ENCODE measurements around the gene CBFA2T3. TPM values are rescaled to one million over a fixed set of nuclear protein-coding genes. Genes with fewer than 3 reads are reported as not detected.

The CBFA2T3 gene
- total and polyA plus RNA-seq, 7 experiments from 2014 or later: 0.14 to 25.2 (median 0.38) TPM; not detected in 1

- H3K4me3 ChIP-seq (ENCODE audit: low read length): no peak overlapping the region
- ATAC-seq: no peak
- Mint-ChIP-seq H3K36me3 (no peaks in the 10 kb centered on the region), H3K9me3 (no peaks in the 10 kb centered on the region), H3K4me1 (no peaks in the 10 kb centered on the region), H3K4me3 (no peak overlapping the region), H3K27me3 (peaks cover 3 to 10% (median 7%) of the 10 kb centered on the region in 5 donors), H3K27ac (peak overlapping the region in 1 of 9 donors; percentile 41)
- intact Hi-C loops (cut with micrococcal nuclease): no loop called here
- H3K36me3 ChIP-seq (ENCODE audit: control insufficient read depth in 2 of 3, insufficient read depth in 3 of 3, low read length in 3 of 3): no peaks in the 10 kb centered on the region
- H3K27me3 ChIP-seq (ENCODE audit: control insufficient read depth in 2 of 2, insufficient read depth in 2 of 2, low read length in 2 of 2): no peaks in the 10 kb centered on the region
- H3K9me3 ChIP-seq (ENCODE audit: control insufficient read depth in 2 of 3, low read length in 3 of 3): no peaks in the 10 kb centered on the region
- H3K27ac ChIP-seq (ENCODE audit: low read depth, low read length): no peak overlapping the region
- ChIA-PET POLR2A (no interaction called here), CTCF (no interaction called here)
- no peak for DNase-seq
- H3K4me1 ChIP-seq (ENCODE audit: control insufficient read depth in 2 of 2, insufficient read depth in 2 of 2, low read length in 2 of 2): no peaks in the 10 kb centered on the region
Observed at GRCh38 chr16:88948781-88949490, 28.1 kb downstream of the CBFA2T3 start.

GRCh38 chr16:88945473-88945872 lies 31.5 kb downstream of the CBFA2T3 start:
- ChIA-PET CTCF (interaction anchor here (1.2 kb wide), 1 partner anchor 269 kb away, joined by 4 read pairs; no protein-coding TSS in a partner anchor), POLR2A (no interaction called here)
- peaks cover 0 to 3% of the 10 kb centered on the region in 2 donors for H3K4me1 ChIP-seq (ENCODE audit: control insufficient read depth in 2 of 2, insufficient read depth in 2 of 2, low read length in 2 of 2)
- Mint-ChIP-seq H3K9me3 (no peaks in the 10 kb centered on the region), H3K36me3 (no peaks in the 10 kb centered on the region), H3K4me1 (peaks cover 0 to 4% (median 0%) of the 10 kb centered on the region in 7 donors), H3K27ac (no peak overlapping the region), H3K27me3 (peaks cover 5 to 26% (median 12%) of the 10 kb centered on the region in 5 donors), H3K4me3 (no peak overlapping the region)
- intact Hi-C loops (cut with micrococcal nuclease): no loop called here
- H3K36me3 ChIP-seq (ENCODE audit: control insufficient read depth in 2 of 3, insufficient read depth in 3 of 3, low read length in 3 of 3): no peaks in the 10 kb centered on the region
- no peak overlapping the region for H3K4me3 ChIP-seq (ENCODE audit: low read length)
- ATAC-seq (no peak), DNase-seq (no peak)
- no peak overlapping the region for H3K27ac ChIP-seq (ENCODE audit: low read depth, low read length)
- no peaks in the 10 kb centered on the region for H3K9me3 ChIP-seq (ENCODE audit: control insufficient read depth in 2 of 3, low read length in 3 of 3)
- H3K27me3 ChIP-seq (ENCODE audit: control insufficient read depth in 2 of 2, insufficient read depth in 2 of 2, low read length in 2 of 2): peaks cover 0 to 12% of the 10 kb centered on the region in 2 donors

GRCh38 chr16:88943741-88944140 lies 33.3 kb downstream of the CBFA2T3 start:
- Mint-ChIP-seq H3K4me3 (peak overlapping the region in 1 of 10 donors; percentile 33), H3K4me1 (peaks cover 0 to 18% (median 5%) of the 10 kb centered on the region in 7 donors), H3K9me3 (no peaks in the 10 kb centered on the region), H3K27ac (peak overlapping the region in 1 of 9 donors; percentile 9), H3K36me3 (no peaks in the 10 kb centered on the region), H3K27me3 (peaks cover 14 to 36% (median 19%) of the 10 kb centered on the region in 5 donors)
- intact Hi-C loops (cut with micrococcal nuclease): loop anchor here in 1 of 2 donors (5.0 kb wide), 1 partner anchor 86 kb away; the partner anchor contains the start of genes GALNS and TRAPPC2L
- ChIA-PET POLR2A (interaction anchor here (1.3 kb wide), 1 partner anchor 269 kb away, joined by 3 read pairs; no protein-coding TSS in a partner anchor), CTCF (interaction anchor here (1.1 to 1.7 kb wide), 3 partner anchors 16 to 274 kb away, joined by 4 to 7 read pairs (median 4); partner anchors contain the start of gene ZNF778)
- H3K36me3 ChIP-seq (ENCODE audit: control insufficient read depth in 2 of 3, insufficient read depth in 3 of 3, low read length in 3 of 3): no peaks in the 10 kb centered on the region
- DNase-seq: no peak
- no peak overlapping the region for H3K4me3 ChIP-seq (ENCODE audit: low read length)
- peaks cover 3 to 6% of the 10 kb centered on the region in 2 donors for H3K4me1 ChIP-seq (ENCODE audit: control insufficient read depth in 2 of 2, insufficient read depth in 2 of 2, low read length in 2 of 2)
- H3K27ac ChIP-seq (ENCODE audit: low read depth, low read length): no peak overlapping the region
- peaks cover 0 to 12% of the 10 kb centered on the region in 2 donors for H3K27me3 ChIP-seq (ENCODE audit: control insufficient read depth in 2 of 2, insufficient read depth in 2 of 2, low read length in 2 of 2)
- ATAC-seq: no peak
- H3K9me3 ChIP-seq (ENCODE audit: control insufficient read depth in 2 of 3, low read length in 3 of 3): no peaks in the 10 kb centered on the region

- Mint-ChIP-seq H3K27me3 (peaks cover 15 to 36% (median 19%) of the 10 kb centered on the region in 5 donors), H3K4me1 (peaks cover 0 to 19% (median 5%) of the 10 kb centered on the region in 7 donors), H3K4me3 (peak overlapping the region in 2 of 10 donors; percentile 33 to 84), H3K9me3 (no peaks in the 10 kb centered on the region), H3K27ac (peak overlapping the region in 1 of 9 donors; percentile 9), H3K36me3 (no peaks in the 10 kb centered on the region)
- peaks cover 3 to 6% of the 10 kb centered on the region in 2 donors for H3K4me1 ChIP-seq (ENCODE audit: control insufficient read depth in 2 of 2, insufficient read depth in 2 of 2, low read length in 2 of 2)
- ChIA-PET POLR2A (interaction anchor here (1.3 kb wide), 1 partner anchor 270 kb away, joined by 3 read pairs; no protein-coding TSS in a partner anchor), CTCF (interaction anchor here (0.8 to 2.0 kb wide), 3 partner anchors 15 to 273 kb away, joined by 3 to 8 read pairs (median 4); no protein-coding TSS in a partner anchor)
- H3K4me3 ChIP-seq (ENCODE audit: low read length): no peak overlapping the region
- no peaks in the 10 kb centered on the region for H3K36me3 ChIP-seq (ENCODE audit: control insufficient read depth in 2 of 3, insufficient read depth in 3 of 3, low read length in 3 of 3)
- H3K9me3 ChIP-seq (ENCODE audit: control insufficient read depth in 2 of 3, low read length in 3 of 3): no peaks in the 10 kb centered on the region
- no peak overlapping the region for H3K27ac ChIP-seq (ENCODE audit: low read depth, low read length)
- DNase-seq: no peak
- intact Hi-C loops (cut with micrococcal nuclease): loop anchor here in 1 of 2 donors (5.0 kb wide), 1 partner anchor 86 kb away; the partner anchor contains the start of genes GALNS and TRAPPC2L
- H3K27me3 ChIP-seq (ENCODE audit: control insufficient read depth in 2 of 2, insufficient read depth in 2 of 2, low read length in 2 of 2): peaks cover 0 to 12% of the 10 kb centered on the region in 2 donors
- no peak for ATAC-seq
Observed at GRCh38 chr16:88943131-88943664, 33.8 kb downstream of the CBFA2T3 start.

GRCh38 chr16:88941913-88942909 lies 34.8 kb downstream of the CBFA2T3 start:
- H3K27me3 ChIP-seq (ENCODE audit: control insufficient read depth in 2 of 2, insufficient read depth in 2 of 2, low read length in 2 of 2): peaks cover 0 to 15% of the 10 kb centered on the region in 2 donors
- ChIA-PET CTCF (interaction anchor here (0.7 to 2.0 kb wide), 3 partner anchors 14 to 274 kb away, joined by 3 to 8 read pairs (median 4); no protein-coding TSS in a partner anchor), POLR2A (no interaction called here)
- H3K27ac Mint-ChIP-seq: peak overlapping the region in 2 of 9 donors; percentile 1 to 41
- no peaks in the 10 kb centered on the region for H3K9me3 Mint-ChIP-seq
- peaks cover 17 to 44% (median 25%) of the 10 kb centered on the region in 5 donors for H3K27me3 Mint-ChIP-seq
- no peaks in the 10 kb centered on the region for H3K36me3 ChIP-seq (ENCODE audit: control insufficient read depth in 2 of 3, insufficient read depth in 3 of 3, low read length in 3 of 3)
- H3K4me1 Mint-ChIP-seq: peaks cover 0 to 19% (median 5%) of the 10 kb centered on the region in 7 donors
- DNase-seq (peak; percentile 21 to 67 (median 51)), ATAC-seq (peak; percentile 76)
- H3K27ac ChIP-seq (ENCODE audit: low read depth, low read length): no peak overlapping the region
- no peaks in the 10 kb centered on the region for H3K36me3 Mint-ChIP-seq
- no peak overlapping the region for H3K4me3 ChIP-seq (ENCODE audit: low read length)
- intact Hi-C loops (cut with micrococcal nuclease): loop anchor here (1.0 to 5.0 kb wide), 5 partner anchors 85 to 274 kb away; partner anchors contain the start of genes GALNS (in 1 of the 2) and TRAPPC2L (in 1 of the 2)
- H3K4me1 ChIP-seq (ENCODE audit: control insufficient read depth in 2 of 2, insufficient read depth in 2 of 2, low read length in 2 of 2): peaks cover 3 to 6% of the 10 kb centered on the region in 2 donors
- no peaks in the 10 kb centered on the region for H3K9me3 ChIP-seq (ENCODE audit: control insufficient read depth in 2 of 3, low read length in 3 of 3)
- peak overlapping the region; percentile 27 to 84 (median 52) for H3K4me3 Mint-ChIP-seq
